Upper lobe of right lung (tissue), 1 donor: ENCODE measurements around the gene RAB7B. TPM values are rescaled to one million over a fixed set of nuclear protein-coding genes. Genes with fewer than 3 reads are reported as not detected.
A peak's percentile ranks its signal among the peaks of the same experiment; 100 is the strongest.

ENCODE experiments used
- ATAC-seq: fragments of 200-7000 bp; cut with Tn5 transposase; one replicate; pipeline ENCODE4 v1.9.1; 2020; ENCODE audit warnings: mild to moderate bottlenecking, moderate library complexity
- DNase-seq: peaks from one replicate; pipeline ENCODE4 v3.0.0-alpha.2; 2020
- H3K27ac ChIP-seq: fragments of 200-600 bp; one replicate; pipeline ENCODE4 v1.8.0; 2022
- H3K27me3 ChIP-seq: fragments of 200-600 bp; one replicate; pipeline ENCODE4 v1.8.0; 2022; ENCODE audit warnings: mild to moderate bottlenecking
- H3K36me3 ChIP-seq: fragments of 200-600 bp; one replicate; pipeline ENCODE4 v1.8.0; 2022
- H3K4me1 ChIP-seq: fragments of 200-600 bp; one replicate; pipeline ENCODE4 v1.8.0; 2022
- H3K4me3 ChIP-seq: fragments of 200-600 bp; one replicate; pipeline ENCODE4 v1.8.0; 2022; ENCODE audit warnings: mild to moderate bottlenecking
- H3K9me3 ChIP-seq: fragments of 200-600 bp; one replicate; pipeline ENCODE4 v1.8.0; 2022
- intact Hi-C: fragments of 100-400 bp; cut with DNase I; formaldehyde crosslinking; loops from one replicate; pipeline ENCODE4 v1.11.0; 2022
- total RNA-seq: library from RNA; stranded (reverse); fragmentation: NEBNext Ultra II Directional; extraction: Animal tissue kit (Norgen Biotek cat#: 25700); gene quantifications from one replicate; pipeline ENCODE4 v1.2.1, GENCODE V29; 2021
- TF ChIP-seq, protein P1 (sequence below): fragments of 200-600 bp; IDR thresholded peaks from one replicate; pipeline ENCODE4 v1.8.0; 2022; ENCODE audit warnings: antibody characterized with exemption
- donor health status: DM: no; HTN: yes; CAD: no; lungs with severe emphysema.

Gene RAB7B
- total RNA-seq, 1 donor from 2014 or later, result 7.0 TPM

DNA sequence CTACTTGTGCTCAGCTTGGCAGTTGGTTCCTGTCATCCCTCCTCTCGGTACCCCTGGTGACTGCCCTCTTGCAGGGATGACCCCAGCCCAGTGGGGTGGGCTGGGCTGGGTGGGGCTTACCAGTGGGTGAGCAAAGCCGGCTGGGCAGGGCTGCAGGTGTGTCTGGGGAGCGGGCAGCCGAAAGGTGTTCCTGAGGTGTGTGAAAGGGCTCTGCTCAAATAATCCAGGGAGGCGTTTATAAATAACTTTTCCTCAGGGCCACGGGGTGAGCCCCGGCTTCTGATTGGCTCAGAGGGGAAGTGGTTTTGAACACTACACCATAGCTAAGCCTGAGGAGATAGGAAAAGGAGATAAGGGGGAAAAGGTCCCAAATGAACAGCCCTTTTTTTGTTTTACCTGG lies 60.0 kb downstream of the RAB7B start, which contains the start of gene SLC26A9:
SLC26A9 (minus strand) TSS at position 212 of the 400 bp plus-strand sequence. CDS start 7,636 bp downstream, outside the sequence.
- Histone ChIP-seq H3K27ac (peak within 1 kb of the TSS; percentile 42), H3K27me3 (no peaks in the 10 kb centered on the region), H3K36me3 (no peaks in the 10 kb centered on the region), H3K4me3 (peak within 1 kb of the TSS; percentile 23), H3K9me3 (no peaks in the 10 kb centered on the region), H3K4me1 (no peaks in the 10 kb centered on the region)
- intact Hi-C loops, result no loop called here
- peak; percentile 78 for DNase-seq
- peak; percentile 47 for ATAC-seq
- TF ChIP-seq, protein P1, sequence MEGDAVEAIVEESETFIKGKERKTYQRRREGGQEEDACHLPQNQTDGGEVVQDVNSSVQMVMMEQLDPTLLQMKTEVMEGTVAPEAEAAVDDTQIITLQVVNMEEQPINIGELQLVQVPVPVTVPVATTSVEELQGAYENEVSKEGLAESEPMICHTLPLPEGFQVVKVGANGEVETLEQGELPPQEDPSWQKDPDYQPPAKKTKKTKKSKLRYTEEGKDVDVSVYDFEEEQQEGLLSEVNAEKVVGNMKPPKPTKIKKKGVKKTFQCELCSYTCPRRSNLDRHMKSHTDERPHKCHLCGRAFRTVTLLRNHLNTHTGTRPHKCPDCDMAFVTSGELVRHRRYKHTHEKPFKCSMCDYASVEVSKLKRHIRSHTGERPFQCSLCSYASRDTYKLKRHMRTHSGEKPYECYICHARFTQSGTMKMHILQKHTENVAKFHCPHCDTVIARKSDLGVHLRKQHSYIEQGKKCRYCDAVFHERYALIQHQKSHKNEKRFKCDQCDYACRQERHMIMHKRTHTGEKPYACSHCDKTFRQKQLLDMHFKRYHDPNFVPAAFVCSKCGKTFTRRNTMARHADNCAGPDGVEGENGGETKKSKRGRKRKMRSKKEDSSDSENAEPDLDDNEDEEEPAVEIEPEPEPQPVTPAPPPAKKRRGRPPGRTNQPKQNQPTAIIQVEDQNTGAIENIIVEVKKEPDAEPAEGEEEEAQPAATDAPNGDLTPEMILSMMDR, result no peak

DNA sequence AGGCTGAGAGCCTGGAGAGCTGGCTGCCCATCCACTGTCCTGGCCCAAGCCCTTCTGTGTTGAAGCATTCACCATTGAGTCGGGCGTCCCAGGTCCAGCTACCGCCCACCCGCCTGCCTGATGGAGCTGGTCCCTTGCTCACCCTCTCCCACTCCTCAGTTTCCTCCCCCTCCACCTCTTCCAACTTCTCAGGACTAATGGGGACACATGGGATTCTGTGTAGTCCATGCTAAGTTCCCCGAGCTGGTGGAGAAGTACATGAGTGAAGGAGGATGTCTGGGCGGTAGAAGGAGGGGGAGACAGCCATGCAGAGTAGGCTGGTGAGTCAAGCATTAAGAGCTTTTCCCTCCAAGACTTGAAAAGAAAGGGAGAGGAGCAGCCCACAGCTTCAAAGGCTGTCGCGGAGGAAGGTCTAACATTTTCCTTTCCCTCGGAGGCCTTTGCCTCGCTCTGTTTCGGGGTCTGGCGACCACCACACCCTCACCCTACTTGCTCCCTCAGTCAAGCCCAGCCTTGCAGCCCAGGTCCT lies 60.5 kb downstream of the RAB7B start:
- no peaks in the 10 kb centered on the region for H3K27me3 ChIP-seq

DNA sequence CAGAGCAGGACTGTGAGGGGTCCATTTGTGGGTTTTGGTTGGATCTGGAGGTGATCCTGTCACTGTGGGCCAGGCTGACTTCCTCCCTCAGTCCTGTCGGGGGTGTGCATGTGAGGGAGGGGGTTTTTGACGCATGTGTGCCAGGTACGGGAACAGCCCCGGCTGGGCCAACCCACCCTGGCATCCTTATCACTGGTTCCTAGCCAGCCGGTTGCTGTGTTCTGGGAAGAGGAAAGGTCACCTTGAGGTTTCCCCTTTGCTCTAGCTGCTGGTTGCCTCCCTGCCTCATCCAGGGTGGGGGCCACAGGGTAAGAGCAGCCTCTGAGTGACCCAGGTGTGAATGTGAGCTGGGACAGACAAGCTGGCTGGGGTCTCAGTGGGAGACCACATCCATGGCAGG lies 62.5 kb downstream of the RAB7B start:
- intact Hi-C loops, result no loop called here
- DNase-seq, result no peak
- Histone ChIP-seq H3K36me3 (no peaks in the 10 kb centered on the region), H3K27me3 (no peaks in the 10 kb centered on the region), H3K4me1 (no peaks in the 10 kb centered on the region), H3K4me3 (no peak overlapping the region), H3K27ac (no peak overlapping the region), H3K9me3 (no peaks in the 10 kb centered on the region)
- TF ChIP-seq, protein P1, result no peak
- no peak for ATAC-seq

More for the DNA sequence above, 60.5 kb downstream of the RAB7B start:
- H3K9me3 ChIP-seq, result no peaks in the 10 kb centered on the region
- TF ChIP-seq, protein P1, result no peak
- H3K4me3 ChIP-seq, result peak overlapping the region; percentile 23
- intact Hi-C loops, result no loop called here
- no peaks in the 10 kb centered on the region for H3K36me3 ChIP-seq
- peak; percentile 5 for ATAC-seq
- no peaks in the 10 kb centered on the region for H3K4me1 ChIP-seq
- peak overlapping the region; percentile 42 for H3K27ac ChIP-seq
- no peak for DNase-seq

DNA sequence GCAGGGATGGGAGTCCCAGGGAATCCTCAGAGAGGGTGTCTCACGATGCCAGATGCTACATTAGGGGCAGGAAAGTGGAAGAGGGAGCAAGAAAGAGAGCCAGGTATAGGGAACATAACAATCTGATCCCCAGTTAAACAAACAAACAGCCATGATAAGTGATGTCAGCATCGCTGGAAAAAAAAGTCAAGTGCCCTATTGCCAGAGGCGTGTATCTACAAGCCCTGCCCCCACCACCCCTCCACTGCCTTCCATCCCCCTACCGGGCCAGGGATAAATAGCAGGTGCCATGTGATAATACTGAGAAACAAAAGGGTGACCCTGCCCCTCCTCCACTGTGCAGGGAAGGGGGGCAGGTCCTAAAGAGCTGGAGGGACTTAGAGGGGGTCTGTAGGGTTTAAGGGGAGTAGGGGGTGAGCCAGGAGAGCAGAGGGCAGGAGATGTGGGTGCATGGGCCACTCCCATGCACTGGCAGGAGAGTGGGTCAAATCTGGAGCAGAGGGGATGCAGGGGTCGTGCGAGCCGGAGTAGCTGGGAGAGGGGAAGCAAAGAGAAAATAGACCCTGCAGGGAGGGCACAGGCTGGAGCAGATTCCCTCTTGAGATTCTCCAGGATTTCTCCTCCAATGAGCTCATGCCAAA lies 63.4 kb downstream of the RAB7B start:
- Histone ChIP-seq H3K4me3 (no peak overlapping the region), H3K36me3 (no peaks in the 10 kb centered on the region), H3K27ac (peak overlapping the region; percentile 24), H3K9me3 (no peaks in the 10 kb centered on the region), H3K27me3 (no peaks in the 10 kb centered on the region), H3K4me1 (no peaks in the 10 kb centered on the region)
- peak; percentile 49 for ATAC-seq
- DNase-seq, result peak; percentile 78
- TF ChIP-seq, protein P1, result peak; percentile 12
- intact Hi-C loops, result no loop called here

DNA sequence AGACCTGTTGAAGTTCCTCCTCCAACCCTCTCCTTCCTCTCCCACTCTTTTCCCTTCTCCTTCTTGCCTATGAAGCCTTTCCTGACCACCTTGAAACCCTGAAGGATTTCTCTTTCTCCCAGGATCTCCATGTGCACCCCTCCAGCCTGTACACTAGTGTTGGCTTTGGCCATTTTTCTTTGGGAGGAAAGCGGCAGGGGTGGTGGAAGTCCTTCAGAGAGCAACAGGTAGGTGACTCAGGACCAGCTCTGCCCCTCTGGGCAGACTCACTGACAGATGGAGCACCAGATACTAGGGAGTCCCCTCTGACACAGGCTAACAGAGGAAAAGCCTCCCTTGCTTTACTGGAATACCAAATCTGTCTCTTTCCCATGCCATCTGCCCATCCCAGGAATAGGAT lies 64.5 kb downstream of the RAB7B start:
- H3K27me3 ChIP-seq, result no peaks in the 10 kb centered on the region
- no peak for ATAC-seq
- TF ChIP-seq, protein P1, result no peak
- no peak overlapping the region for H3K4me3 ChIP-seq
- DNase-seq, result no peak
- no peaks in the 10 kb centered on the region for H3K36me3 ChIP-seq
- H3K9me3 ChIP-seq, result no peaks in the 10 kb centered on the region
- H3K27ac ChIP-seq, result no peak overlapping the region
- peaks cover 6% of the 10 kb centered on the region for H3K4me1 ChIP-seq
- intact Hi-C loops, result no loop called here
